Measurements from ENCODE around the gene PTGER3.

DNA sequence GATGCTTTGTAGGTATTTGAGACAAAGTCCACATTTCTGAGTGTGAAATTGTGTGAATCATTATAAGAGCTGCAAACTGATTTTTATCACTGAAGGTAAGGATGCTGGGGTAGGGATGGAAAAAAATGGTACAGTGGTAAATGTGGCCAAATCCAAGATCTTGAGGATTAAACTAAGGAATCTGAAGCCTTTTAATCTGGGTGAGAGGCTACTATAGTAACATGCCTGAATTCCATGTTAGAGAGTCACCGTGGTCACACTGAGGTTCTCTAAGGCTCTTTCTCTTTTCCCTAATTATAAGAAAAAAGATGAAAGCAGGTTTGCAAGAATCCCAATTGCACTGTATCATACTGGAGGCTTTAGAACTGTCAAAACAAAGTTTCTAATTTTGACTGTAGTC is 17.6 kb downstream of the PTGER3 start:
- TF ChIP-seq, protein P1, sequence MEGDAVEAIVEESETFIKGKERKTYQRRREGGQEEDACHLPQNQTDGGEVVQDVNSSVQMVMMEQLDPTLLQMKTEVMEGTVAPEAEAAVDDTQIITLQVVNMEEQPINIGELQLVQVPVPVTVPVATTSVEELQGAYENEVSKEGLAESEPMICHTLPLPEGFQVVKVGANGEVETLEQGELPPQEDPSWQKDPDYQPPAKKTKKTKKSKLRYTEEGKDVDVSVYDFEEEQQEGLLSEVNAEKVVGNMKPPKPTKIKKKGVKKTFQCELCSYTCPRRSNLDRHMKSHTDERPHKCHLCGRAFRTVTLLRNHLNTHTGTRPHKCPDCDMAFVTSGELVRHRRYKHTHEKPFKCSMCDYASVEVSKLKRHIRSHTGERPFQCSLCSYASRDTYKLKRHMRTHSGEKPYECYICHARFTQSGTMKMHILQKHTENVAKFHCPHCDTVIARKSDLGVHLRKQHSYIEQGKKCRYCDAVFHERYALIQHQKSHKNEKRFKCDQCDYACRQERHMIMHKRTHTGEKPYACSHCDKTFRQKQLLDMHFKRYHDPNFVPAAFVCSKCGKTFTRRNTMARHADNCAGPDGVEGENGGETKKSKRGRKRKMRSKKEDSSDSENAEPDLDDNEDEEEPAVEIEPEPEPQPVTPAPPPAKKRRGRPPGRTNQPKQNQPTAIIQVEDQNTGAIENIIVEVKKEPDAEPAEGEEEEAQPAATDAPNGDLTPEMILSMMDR (optimal IDR thresholded peaks at IDR 0.05 in 1 of 3, IDR thresholded peaks at IDR 0.05 in 1 of 3, conservative IDR thresholded peaks at IDR 0.05 in 1 of 3; ENCODE audit: extremely low read depth in 1 of 3, insufficient read depth in 2 of 3, low read length in 3 of 3) = no peak
- no peak for TF ChIP-seq EZH2 (IDR thresholded peaks at IDR 0.05; ENCODE audit: low read length)
